ENCODE results near the gene B4GALT5. TPM values are rescaled to one million over a fixed set of nuclear protein-coding genes. Genes with fewer than 3 reads are reported as not detected.

The B4GALT5 gene
- total RNA-seq, 1 donor from 2014 or later: 28.0 TPM

Other genes starting within 250 kb of the B4GALT5 start
- 0.38 TPM for gene KCNB1, start 231.2 kb downstream of the B4GALT5 start, total RNA-seq
- 37.6 TPM for gene PTGIS, start 145.7 kb downstream of the B4GALT5 start, total RNA-seq
- gene SLC9A8, start 99.0 kb upstream of the B4GALT5 start, total RNA-seq: 7.2 TPM
- 4.9 TPM for gene SPATA2, start 201.7 kb upstream of the B4GALT5 start, total RNA-seq
- gene RNF114, start 222.5 kb upstream of the B4GALT5 start, total RNA-seq: 45.8 TPM

Measured in cardiac septum (tissue), 1 donor.